GM12872 (cell line): ENCODE data around the gene GLYAT.

Experiments used
- CTCF ChIP-seq: IDR thresholded peaks from 3 replicates; pipeline ENCODE4 v1.5.1; 2011; ENCODE audit warnings: low read depth, mild to moderate bottlenecking, low read length, moderate library complexity; ENCODE audit not compliant: insufficient read depth

Gene GLYAT, protein sequence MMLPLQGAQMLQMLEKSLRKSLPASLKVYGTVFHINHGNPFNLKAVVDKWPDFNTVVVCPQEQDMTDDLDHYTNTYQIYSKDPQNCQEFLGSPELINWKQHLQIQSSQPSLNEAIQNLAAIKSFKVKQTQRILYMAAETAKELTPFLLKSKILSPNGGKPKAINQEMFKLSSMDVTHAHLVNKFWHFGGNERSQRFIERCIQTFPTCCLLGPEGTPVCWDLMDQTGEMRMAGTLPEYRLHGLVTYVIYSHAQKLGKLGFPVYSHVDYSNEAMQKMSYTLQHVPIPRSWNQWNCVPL

GRCh38 chr11:58731819-58732218, at the start of gene GLYAT:
Gene GLYAT (minus strand): TSS chr11:58731943. CDS start chr11:58724496, 7,447 bp downstream.
- TF ChIP-seq CTCF = no peak

GRCh38 chr11:58781345-58781744, 49.6 kb upstream of the GLYAT start:
- no peak for TF ChIP-seq CTCF

- no peak for TF ChIP-seq CTCF
Measured at GRCh38 chr11:58780578-58780977, 48.8 kb upstream of the GLYAT start.

GRCh38 chr11:58776891-58777710, 45.4 kb upstream of the GLYAT start:
- TF ChIP-seq CTCF = no peak

- no peak for TF ChIP-seq CTCF
Measured at GRCh38 chr11:58775066-58775708, 43.4 kb upstream of the GLYAT start.

- TF ChIP-seq CTCF = no peak
Measured at GRCh38 chr11:58774164-58774593, 42.4 kb upstream of the GLYAT start.

DNA sequence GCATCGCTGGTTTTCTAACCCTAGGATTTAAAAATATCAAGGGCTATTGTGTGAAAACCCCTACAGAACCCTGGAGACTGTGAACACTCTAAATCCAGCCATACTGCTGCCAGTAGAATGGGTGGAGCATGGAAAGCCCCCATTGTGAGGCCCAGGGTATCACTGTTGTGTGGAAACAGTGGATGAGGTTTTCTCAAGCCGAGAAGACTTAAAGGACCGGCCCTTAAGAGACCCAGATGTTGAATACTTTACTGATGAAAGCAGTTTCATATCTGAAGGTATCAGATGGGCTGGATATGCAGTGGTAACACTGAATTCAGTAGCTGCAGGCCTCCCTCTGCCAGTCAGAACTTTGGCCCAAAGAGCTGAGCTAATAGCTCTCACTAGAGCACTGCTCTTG, 41.6 kb upstream of the GLYAT start:
- no peak for TF ChIP-seq CTCF
